T47D (cell line): ENCODE data around the gene PLCH1.
A peak's percentile ranks its signal among the peaks of the same experiment; 100 is the strongest.

Experiments
- DNase-seq, 2 experiments: peaks; one replicate each; pipeline versions ENCODE4 v3.0.0 to v3.0.0-alpha.2; 2011 to 2012; ENCODE audit warnings: low read depth in 1 of 2, low spot score in 1 of 2
- JUND ChIP-seq: IDR thresholded peaks from 2 replicates; pipeline ENCODE4 v1.6.1; 2012; ENCODE audit warnings: low read depth
- in situ Hi-C: cut with HindIII; loops from 2 replicates; pipeline ENCODE4 v1.10.0; 2016; ENCODE audit warnings: low sequenced_read_pairs, low pct_unique_long_range_greater_than_20kb

Gene PLCH1

DNA sequence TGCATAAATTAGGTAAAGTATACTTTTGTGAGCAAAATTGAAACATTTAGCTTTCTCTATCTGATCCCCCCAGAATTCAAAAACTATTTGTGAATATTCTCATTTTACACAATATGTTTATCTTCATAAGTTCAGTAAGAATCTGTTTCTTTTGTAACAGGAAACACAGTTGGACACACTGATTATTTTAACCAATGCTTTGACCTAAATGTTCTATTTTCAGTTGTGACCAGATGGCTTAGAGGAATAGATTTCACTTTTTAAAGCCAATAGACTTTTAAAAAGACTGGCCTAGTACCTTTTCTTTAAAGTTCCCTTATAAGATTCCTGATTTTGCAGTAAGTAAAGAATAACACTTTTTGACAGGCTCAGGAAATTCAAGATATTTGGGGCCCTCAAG is 377.4 kb downstream of the PLCH1 start:
- DNase-seq = no peak
- TF ChIP-seq JUND = no peak
- in situ Hi-C loops = no loop called here

DNA sequence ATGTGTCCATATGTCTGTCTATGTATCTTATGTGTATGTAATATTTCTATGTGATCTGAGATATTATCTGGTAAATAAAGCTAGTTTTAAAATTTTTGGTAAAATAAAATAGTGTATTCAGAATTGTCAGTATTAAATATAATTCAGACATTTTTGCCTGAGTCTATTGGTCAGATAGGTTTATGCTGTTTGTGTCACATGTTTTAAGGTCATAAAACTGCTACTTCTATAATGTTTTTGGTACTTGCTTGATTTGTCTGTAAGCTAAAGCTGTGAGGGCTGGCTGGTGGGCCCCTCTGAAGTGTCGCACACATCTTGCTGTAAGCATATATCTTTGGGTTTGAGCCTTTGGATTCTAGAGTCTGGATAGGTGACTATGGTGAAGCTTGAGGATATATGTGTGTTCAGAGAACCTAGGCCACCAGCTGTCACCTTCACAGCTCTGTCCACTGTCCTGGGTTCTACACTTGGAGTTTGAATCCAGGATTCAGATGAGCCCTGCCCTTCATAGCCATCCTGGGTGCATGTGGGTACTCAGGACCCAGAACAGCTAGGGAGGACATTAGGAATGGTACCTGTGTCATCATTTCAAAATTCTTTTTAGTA is 379.6 kb downstream of the PLCH1 start:
- TF ChIP-seq JUND = no peak
- in situ Hi-C loops = no loop called here
- DNase-seq = no peak

DNA sequence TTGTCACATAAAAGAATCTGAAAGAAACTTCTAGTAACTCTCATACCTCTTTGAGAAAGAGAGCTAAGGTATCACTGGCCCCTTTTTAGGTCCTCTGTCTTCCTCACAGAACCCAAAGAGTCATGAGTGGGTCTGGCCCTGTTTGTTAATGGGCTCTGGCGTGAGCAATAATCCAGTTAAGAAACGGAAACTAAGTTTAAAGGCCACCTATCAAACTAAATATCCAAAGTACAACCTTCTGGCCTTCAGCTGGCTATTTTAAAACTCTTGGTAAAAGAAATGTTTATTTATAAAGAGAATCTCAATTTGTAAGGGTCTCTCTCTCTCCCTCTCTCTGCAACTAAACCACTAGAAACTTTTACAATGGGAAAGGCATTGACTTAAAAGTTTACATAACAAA is 380.4 kb downstream of the PLCH1 start:
- no peak for TF ChIP-seq JUND
- in situ Hi-C loops = no loop called here
- no peak for DNase-seq

DNA sequence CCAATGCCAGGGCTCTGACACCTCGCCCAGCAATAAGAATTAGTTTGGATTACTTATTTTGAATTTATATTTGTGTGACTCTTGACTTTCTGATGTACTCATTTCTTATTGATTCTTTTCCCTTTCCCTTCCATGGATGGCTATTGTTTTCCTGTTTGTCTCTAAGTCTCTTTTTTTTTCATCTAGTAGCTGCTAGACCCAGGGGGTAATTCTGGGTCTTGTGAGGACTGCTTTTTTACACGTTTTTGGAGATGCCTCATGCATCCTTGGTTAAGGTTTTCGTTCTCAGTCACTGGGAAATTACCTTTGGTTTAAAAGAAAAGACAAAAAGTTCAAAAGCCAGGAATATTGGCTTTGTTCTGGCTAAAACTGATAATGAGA is 381.2 kb downstream of the PLCH1 start:
- DNase-seq = no peak
- in situ Hi-C loops = no loop called here
- no peak for TF ChIP-seq JUND

DNA sequence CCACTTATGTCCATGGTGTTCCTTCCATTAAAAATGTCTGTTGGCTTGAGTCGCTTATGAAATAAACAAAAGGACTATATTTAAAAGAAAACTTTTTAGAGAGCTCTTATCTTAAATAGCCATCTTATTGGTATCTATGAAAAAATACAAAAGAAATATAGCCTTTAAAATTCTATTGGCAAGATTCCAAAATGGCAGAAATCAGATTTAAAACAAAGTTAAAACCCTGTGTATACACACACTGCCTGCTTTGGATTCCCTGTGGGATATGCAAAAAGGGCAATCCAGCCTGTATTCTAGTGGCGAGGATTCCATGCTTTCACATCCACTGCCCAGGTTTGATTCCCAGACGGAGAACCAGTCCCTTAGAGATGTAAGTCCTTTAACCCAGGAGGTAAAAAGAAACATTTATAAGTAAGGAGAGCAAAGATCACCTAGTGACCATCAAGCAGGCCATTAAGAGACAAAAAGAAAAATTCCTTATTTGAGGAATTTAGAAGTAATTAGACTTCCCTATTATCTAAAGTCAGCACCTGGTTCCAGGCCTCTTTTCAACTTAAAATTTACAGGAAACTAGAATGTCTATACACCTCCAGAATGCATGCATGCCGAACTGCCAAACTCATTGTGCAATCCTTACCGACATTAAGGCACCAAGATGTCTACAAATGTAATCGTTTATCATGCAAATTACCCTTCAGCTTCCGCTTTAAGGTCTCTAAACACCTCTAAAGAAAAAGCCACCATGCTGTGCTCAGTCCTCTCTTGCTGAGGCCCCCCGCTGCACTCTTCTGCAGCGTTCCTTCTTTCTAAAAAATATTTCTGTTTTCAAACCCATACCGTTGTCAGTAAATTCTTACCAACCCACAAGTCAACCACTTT is 381.8 kb downstream of the PLCH1 start:
- no peak for TF ChIP-seq JUND
- no peak for DNase-seq
- in situ Hi-C loops = no loop called here

DNA sequence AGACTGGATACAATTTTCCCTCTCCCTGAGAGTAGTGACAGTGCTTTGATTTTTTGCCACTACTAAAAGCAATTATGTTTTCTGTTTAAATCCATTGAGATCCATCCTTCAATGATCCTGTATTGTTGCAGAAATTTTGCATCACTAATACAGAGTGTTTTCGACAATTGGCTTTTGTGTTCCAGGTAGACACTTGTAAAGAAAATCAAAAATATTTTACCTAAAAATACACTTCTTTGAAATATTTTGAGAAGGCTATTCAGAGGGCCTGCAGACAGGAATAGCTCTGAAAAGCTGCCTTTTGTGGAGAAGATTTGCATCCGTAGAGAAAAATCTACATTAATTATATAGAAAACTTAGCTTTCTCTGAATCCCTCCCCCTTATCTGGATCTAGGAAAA is 384.6 kb downstream of the PLCH1 start:
- in situ Hi-C loops = no loop called here
- TF ChIP-seq JUND = no peak
- no peak for DNase-seq

DNA sequence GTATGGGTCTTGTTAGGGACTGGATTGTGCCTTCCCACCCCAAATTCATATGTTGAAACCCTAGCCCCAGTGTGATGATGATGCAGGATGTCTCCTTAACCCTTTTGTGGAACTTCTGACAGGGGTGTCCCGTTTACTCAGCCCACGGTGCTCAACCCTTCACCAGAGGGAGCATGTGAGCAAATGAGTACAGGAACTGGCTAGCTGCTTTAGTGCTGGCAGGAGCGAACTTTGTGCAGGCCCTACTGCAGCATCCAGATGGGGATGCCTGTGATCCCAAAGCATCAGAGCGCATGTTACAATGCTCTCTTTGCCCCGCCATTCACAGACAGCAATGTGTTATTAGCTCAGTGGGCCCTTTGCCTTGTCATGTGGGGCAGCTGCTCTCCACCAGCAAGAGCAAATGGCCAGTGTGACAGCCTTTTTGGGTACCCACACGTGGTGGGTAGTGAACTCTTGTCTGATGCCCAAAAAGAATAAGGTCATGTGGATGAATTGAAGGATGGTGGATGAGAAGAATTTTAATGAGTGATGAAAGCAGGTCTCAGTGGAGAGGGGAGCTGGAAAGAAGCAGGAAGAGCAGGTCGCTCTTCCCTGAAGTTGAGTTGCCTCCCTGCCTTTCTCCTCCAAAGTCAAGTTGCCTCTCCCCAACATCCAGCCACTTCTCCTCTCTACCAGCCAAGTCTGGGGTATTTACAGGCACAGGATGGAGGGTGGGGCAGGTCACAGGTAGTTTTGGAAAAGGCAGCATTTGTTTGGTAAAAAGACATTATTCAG is 388.1 kb downstream of the PLCH1 start:
- in situ Hi-C loops = no loop called here
- TF ChIP-seq JUND = no peak

DNA sequence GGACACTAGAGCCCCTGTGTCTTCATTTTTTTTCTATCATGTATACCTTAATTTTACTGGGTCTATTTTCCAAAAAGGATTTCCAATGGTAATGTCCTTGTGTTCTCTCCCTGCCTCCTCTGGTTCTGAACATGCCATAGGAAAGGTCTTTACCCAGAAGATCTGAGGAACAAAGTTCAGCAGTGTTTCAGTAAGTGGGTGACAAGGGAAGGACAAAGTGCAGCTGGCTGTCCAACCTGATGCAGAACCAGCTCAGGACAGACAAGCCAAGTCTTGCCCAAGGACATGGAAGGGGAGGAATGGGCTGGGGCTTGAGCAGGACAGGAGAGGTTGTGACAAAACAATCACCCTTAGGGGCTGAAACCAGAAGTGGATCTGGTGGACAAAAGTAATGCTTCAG is 390.2 kb downstream of the PLCH1 start:
- in situ Hi-C loops = no loop called here
- no peak for TF ChIP-seq JUND
- peak in 1 of 2 experiments; percentile 16 for DNase-seq

More for the DNA sequence above, 388.1 kb downstream of the PLCH1 start:
- peak in 1 of 2 experiments; percentile 18 for DNase-seq

DNA sequence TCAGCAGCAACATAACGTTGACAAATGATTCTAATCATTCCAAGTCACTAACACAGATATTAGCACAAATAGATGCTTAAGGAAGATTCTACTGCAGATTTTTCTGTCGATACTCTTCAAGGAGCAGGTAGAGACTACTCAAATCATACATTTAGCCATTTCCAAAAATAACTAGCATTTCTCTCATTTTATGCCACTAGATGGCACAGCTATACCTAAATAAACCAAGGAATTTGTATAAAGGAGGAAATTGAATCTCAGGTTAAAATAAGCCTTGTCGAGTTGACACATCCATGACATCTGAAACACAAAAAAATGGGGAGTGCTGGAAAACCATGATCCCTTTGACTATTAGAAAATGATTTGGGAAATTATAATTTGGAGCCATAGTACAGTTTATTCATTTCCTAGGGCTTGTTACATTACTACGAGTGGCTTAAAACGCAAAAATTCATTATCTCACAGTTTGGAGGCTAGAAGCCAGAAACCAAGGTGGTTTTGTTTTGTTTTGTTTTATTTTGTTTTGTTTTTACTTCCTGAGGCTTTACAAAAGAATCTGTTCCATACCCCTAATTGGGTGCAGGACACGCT is 391.9 kb downstream of the PLCH1 start:
- in situ Hi-C loops = no loop called here
- TF ChIP-seq JUND = no peak
- peak; percentile 39 to 71 for DNase-seq

DNA sequence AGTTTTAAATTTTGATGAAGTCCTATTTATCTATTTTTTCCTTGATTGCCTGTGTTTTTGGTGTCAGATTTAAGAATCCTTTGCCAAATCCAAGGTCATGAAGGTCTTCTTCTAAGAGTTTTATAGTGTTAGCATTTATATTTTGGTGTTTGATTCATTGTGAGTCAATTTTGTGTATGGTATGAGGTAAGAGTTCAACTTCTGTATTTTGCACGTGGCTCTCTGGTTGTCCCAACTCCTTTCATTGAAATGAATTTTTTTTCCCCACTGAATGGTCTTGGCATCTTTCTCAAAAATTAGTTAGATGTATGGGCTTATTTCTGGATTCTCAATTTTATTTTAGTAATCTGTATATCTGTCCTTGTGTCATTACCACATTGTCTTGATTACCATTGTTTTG is 394.3 kb downstream of the PLCH1 start:
- in situ Hi-C loops = no loop called here
- TF ChIP-seq JUND = no peak
- no peak for DNase-seq

DNA sequence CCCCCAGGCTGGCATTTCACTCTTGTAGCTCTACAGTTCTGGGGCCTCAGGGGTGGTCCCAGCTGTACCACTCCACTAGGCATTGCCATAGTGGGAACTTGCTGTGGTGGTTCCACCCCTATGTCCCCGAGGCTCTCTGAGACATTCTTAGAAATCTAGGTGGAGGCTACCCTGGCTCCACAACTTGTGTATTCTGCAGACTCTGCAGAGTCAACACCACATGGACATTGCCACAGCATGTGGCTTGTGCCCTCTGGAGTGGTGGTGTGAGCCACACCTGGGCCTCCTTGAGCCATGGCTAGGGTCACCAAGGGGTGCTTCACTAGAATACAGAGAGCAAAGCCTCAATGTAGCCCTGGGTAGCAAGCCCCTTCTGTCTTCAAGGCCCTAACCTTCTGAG is 397.0 kb downstream of the PLCH1 start:
- DNase-seq = no peak
- in situ Hi-C loops = no loop called here
- TF ChIP-seq JUND = no peak

DNA sequence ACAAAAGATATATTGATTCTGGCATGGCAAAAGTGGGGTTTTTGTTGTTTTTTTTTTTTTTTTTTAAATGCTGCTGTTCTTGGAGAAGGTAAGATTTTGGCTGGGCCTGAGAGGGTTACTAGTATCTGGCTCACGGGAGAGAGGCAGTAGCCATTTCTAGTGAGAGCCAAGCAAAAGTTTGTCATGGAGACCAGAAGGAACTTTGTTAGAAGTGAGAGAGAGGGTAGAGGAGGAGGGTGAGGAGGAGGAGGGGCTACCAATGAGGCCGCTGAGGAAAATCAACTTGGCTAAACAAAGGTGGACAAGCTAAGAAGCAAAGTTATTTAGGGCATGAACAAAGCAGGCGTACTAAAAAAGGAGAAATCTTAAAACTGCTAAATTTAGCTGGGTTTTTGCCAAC is 402.5 kb downstream of the PLCH1 start:
- DNase-seq = no peak
- in situ Hi-C loops = no loop called here
- no peak for TF ChIP-seq JUND
